GM12878 (cell line): ENCODE measurements around the gene NR1D1. TPM values are rescaled to one million over a fixed set of nuclear protein-coding genes. Genes with fewer than 3 reads are reported as not detected.

ENCODE experiments used
- ATAC-seq: fragments of 200-7000 bp; cut with Tn5 transposase; 3 replicates; pipeline ENCODE4 v1.9.1; 2020; ENCODE audit warnings: mild to moderate bottlenecking, moderate library complexity
- BruUV-seq: library from RNA; stranded (reverse); fragments of 400-500 nt; replicated peaks from 2 replicates; lab custom pipeline; 2021; lab: Mats Ljungman, UMichigan
- CTCF ChIA-PET: fragments of 300-600 bp; sonication (Branson Sonifier 250); formaldehyde crosslinking; extraction: SDS; loops from one replicate; lab custom pipeline; 2021; ENCODE audit warnings: inconsistent platforms; lab: Yijun Ruan, JAX
- POLR2A ChIA-PET: fragments of 350-600 bp; formaldehyde crosslinking; extraction: SDS; loops from one replicate; lab custom pipeline; 2021; ENCODE audit warnings: inconsistent platforms; lab: Charles Lee
- RAD21 ChIA-PET: fragments of 300-600 bp; sonication (Branson Sonifier 250); formaldehyde crosslinking; loops from one replicate; lab custom pipeline; 2023; ENCODE audit warnings: antibody characterized with exemption; ENCODE audit not compliant: unreplicated experiment; lab: Charles Lee
- SMC1A ChIA-PET: fragments of 300-600 bp; sonication (Branson Sonifier 250); formaldehyde crosslinking; loops from one replicate; lab custom pipeline; 2023; ENCODE audit not compliant: unreplicated experiment, uncharacterized antibody; lab: Charles Lee
- DNase-seq: peaks from one replicate; pipeline ENCODE4 v3.0.0-alpha.2; 2011; ENCODE audit warnings: low read depth, low spot score
- FAIRE-seq: peaks from 3 replicates; lab custom pipeline; 2011; peaks lifted over from hg19 to GRCh38; lab: Jason Lieb, UNC
- H2AFZ ChIP-seq: 2 replicates; pipeline ENCODE4 v1.6.0; 2011; ENCODE audit warnings: low read depth, low read length, control low read depth; ENCODE audit not compliant: control insufficient read depth
- H3K27ac ChIP-seq: 2 replicates; pipeline ENCODE4 v1.5.1; 2011; ENCODE audit warnings: control low read depth; ENCODE audit not compliant: control insufficient read depth, insufficient read depth
- H3K27me3 ChIP-seq, 2 experiments: replicated peaks in 1 of 2; 2 replicates each; pipeline versions ENCODE4 v1.6.0 to v1.6.1; 2011; ENCODE audit warnings: low read length in 1 of 2; ENCODE audit not compliant: control insufficient read depth in 2 of 2, insufficient read depth in 2 of 2
- H3K36me3 ChIP-seq, 2 experiments: 2 replicates each; pipeline ENCODE4 v1.5.1; 2011; ENCODE audit warnings: low read length in 1 of 2; ENCODE audit not compliant: control insufficient read depth in 2 of 2, insufficient read depth in 2 of 2
- H3K4me1 ChIP-seq: 2 replicates; pipeline ENCODE4 v1.6.1; 2011; ENCODE audit warnings: mild to moderate bottlenecking, low read length, moderate library complexity, mixed read lengths; ENCODE audit not compliant: control insufficient read depth, insufficient read depth
- H3K4me2 ChIP-seq: 2 replicates; pipeline ENCODE4 v1.6.0; 2011; ENCODE audit warnings: control low read depth; ENCODE audit not compliant: control insufficient read depth, insufficient read depth
- H3K4me3 ChIP-seq: fragments of 200-600 bp; sonication (generic); 2 replicates; pipeline ENCODE4 v1.5.1; 2016
- H3K79me2 ChIP-seq: 2 replicates; pipeline ENCODE4 v1.6.0; 2011; ENCODE audit warnings: low read length; ENCODE audit not compliant: control insufficient read depth, insufficient read depth
- H3K9ac ChIP-seq: 2 replicates; pipeline ENCODE4 v1.8.0; 2011; ENCODE audit warnings: low read length, control low read depth, mixed read lengths; ENCODE audit not compliant: control insufficient read depth, insufficient read depth
- H3K9me3 ChIP-seq: replicated peaks from 3 replicates; pipeline ENCODE4 v1.5.1; 2011; ENCODE audit warnings: mild to moderate bottlenecking, low read length; ENCODE audit not compliant: control insufficient read depth, insufficient read depth
- H4K20me1 ChIP-seq: 2 replicates; pipeline ENCODE4 v1.6.0; 2011; ENCODE audit not compliant: control insufficient read depth, insufficient read depth
- FOXM1 ChIP-seq: IDR thresholded peaks from 2 replicates; pipeline ENCODE4 v1.6.1; 2012; ENCODE audit warnings: low read depth, mild to moderate bottlenecking, inconsistent platforms, low read length, moderate library complexity
- MTA3 ChIP-seq: IDR thresholded peaks from 2 replicates; pipeline ENCODE4 v1.6.1; 2012; ENCODE audit warnings: low read length, inconsistent platforms, borderline replicate concordance
- RFX5 ChIP-seq: IDR thresholded peaks from 2 replicates; pipeline ENCODE4 v1.6.1; 2011; ENCODE audit warnings: low read depth, low read length, improper control_type of control experiment
- ZBTB4 ChIP-seq: fragments of 450-650 bp; formaldehyde crosslinking; IDR thresholded peaks from 2 replicates; pipeline ENCODE4 v1.4.0; 2022; ENCODE audit warnings: mild to moderate bottlenecking, moderate library complexity
- WGBS: methylation state at CpG from one replicate; pipeline ENCODE4 v1.1.6; 2016; ENCODE audit warnings: low lambda C conversion rate; ENCODE audit not compliant: insufficient replicate concordance, insufficient coverage; ENCODE audit errors: missing lambda C conversion rate; 5-methylcytosine and 5-hydroxymethylcytosine counted together
- in situ Hi-C: fragments of 300-500 bp; cut with MboI; formaldehyde crosslinking; loops from 9 replicates; pipeline ENCODE4 v1.14.3; 2018; ENCODE audit warnings: mixed read lengths
- intact Hi-C: fragments of 100-400 bp; cut with micrococcal nuclease; formaldehyde crosslinking; loops from one replicate; pipeline ENCODE4 v1.14.2; 2022; ENCODE audit not compliant: unreplicated experiment
- polyA plus RNA-seq, 11 experiments: library from polyadenylated mRNA; depleted of rRNA in 4 of 11; unstranded in 6 of 11; stranded (reverse) in 5 of 11; fragments of >200 nt; fragmentation: Nextera tagmentation in 4 of 11; fragmentation: Illumina TruSeq in 1 of 11; extraction: Ambion mirVana in 4 of 11; extraction: Trizol in 1 of 11; gene quantifications; 1 replicate in 1 of 11; 2 replicates in 10 of 11; pipeline versions ENCODE4 v1.2.1 to v1.2.3, GENCODE V29; 2011 to 2016; ENCODE audit warnings: inconsistent platforms in 2 of 11, missing spikeins in 2 of 11, low read depth in 1 of 11
- total RNA-seq, 4 experiments: library from RNA; depleted of rRNA in 3 of 4; stranded (reverse); fragments of >200 nt in 3 of 4; fragmentation: Illumina TruSeq in 1 of 4; extraction: Trizol in 1 of 4; gene quantifications; 2 replicates each; pipeline versions ENCODE4 v1.2.1 to v1.2.3, GENCODE V29; 2013 to 2021

Gene NR1D1
- total and polyA plus RNA-seq, 10 of the 15 experiments (the other 5 are each of a cell fraction or from before 2014, with no cell fraction given), result 0.10 to 3.4 (median 0.94) TPM

GRCh38 chr17:40094874-40095273 is 5.5 kb downstream of the NR1D1 start (continued):
- TF ChIP-seq ZBTB4 (CRISPR knock-in tag) (no peak), FOXM1 (no peak), RFX5 (no peak)
- TF ChIP-seq, all 136 proteins: peak for 0

GRCh38 chr17:40093580-40094201 is 6.7 kb downstream of the NR1D1 start:
- intact Hi-C loops, result no loop called here
- no peak overlapping the region for H3K4me3 ChIP-seq

More at GRCh38 chr17:40093580-40094201, 6.7 kb downstream of the NR1D1 start:
- Histone ChIP-seq H3K9ac (no peak overlapping the region), H3K9me3 (no peaks in the 10 kb centered on the region), H2AFZ (no peak overlapping the region), H3K36me3 (peaks cover 0 to 6% of the 10 kb centered on the region in 2 experiments; a peak in 3 of 4 replicates), H3K4me1 (peaks cover 29% of the 10 kb centered on the region), H4K20me1 (no peaks in the 10 kb centered on the region), H3K27me3 (no peaks in the 10 kb centered on the region), H3K27ac (no peak overlapping the region), H3K79me2 (peaks cover 8% of the 10 kb centered on the region), H3K4me2 (no peak overlapping the region)
- SMC1A ChIA-PET, result interaction anchor here (10.4 kb wide), 1 partner anchor 18 kb away, joined by 132 read pairs; no protein-coding TSS in a partner anchor
- FAIRE-seq (no peak), DNase-seq (no peak), ATAC-seq (no peak)
- CTCF ChIA-PET, result interaction anchor here (2.3 to 10.6 kb wide), 2 partner anchors 18 kb away, joined by 13 to 176 read pairs; no protein-coding TSS in a partner anchor
- POLR2A ChIA-PET, result interaction anchor here (1.7 kb wide), 1 partner anchor 19 kb away, joined by 4 read pairs; no protein-coding TSS in a partner anchor
- no peak for TF ChIP-seq MTA3
- TF ChIP-seq RFX5, result peak; percentile 85
- in situ Hi-C loops, result no loop called here
- RAD21 ChIA-PET, result interaction anchor here (0.5 to 1.3 kb wide), 3 partner anchors 18 to 43 kb away, joined by 3 to 6 read pairs (median 4); no protein-coding TSS in a partner anchor
- 94% methylated on average over 16 of the region's 16 CpGs for WGBS
- no TSS peak for BruUV-seq
